ENCODE results near the gene CCDC57.

CCDC57 gene

DNA sequence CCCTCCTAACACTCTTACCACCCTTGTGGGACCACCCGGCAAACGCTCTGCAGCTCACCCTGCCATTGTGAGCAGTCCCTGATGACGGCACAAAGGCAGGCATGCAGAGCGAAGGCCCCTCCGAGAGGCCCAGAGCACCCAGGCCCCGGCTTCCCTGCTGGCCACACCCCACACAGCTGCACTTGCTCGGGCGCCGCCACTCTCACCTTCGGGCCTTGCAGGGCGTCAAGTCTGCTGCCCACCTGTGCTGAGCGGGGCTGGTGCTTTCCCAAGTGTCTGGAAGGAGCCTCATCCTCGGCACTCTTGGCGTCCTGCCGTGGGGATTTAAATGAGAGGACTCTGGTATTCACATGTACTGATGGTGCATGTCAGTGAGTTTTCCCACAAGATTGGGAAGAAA, 84.4 kb downstream of the CCDC57 start:
- no peak overlapping the region for H3K4me2 ChIP-seq (ENCODE audit: low read length)
- TF ChIP-seq, protein P1, sequence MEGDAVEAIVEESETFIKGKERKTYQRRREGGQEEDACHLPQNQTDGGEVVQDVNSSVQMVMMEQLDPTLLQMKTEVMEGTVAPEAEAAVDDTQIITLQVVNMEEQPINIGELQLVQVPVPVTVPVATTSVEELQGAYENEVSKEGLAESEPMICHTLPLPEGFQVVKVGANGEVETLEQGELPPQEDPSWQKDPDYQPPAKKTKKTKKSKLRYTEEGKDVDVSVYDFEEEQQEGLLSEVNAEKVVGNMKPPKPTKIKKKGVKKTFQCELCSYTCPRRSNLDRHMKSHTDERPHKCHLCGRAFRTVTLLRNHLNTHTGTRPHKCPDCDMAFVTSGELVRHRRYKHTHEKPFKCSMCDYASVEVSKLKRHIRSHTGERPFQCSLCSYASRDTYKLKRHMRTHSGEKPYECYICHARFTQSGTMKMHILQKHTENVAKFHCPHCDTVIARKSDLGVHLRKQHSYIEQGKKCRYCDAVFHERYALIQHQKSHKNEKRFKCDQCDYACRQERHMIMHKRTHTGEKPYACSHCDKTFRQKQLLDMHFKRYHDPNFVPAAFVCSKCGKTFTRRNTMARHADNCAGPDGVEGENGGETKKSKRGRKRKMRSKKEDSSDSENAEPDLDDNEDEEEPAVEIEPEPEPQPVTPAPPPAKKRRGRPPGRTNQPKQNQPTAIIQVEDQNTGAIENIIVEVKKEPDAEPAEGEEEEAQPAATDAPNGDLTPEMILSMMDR (IDR thresholded peaks at IDR 0.05; ENCODE audit: low read depth, low read length, poor library complexity, severe bottlenecking), result no peak
- no peak for TF ChIP-seq EZH2phosphoT487 (IDR thresholded peaks at IDR 0.05; ENCODE audit: borderline replicate concordance, low read length)
- H3K27me3 ChIP-seq (ENCODE audit: control insufficient read depth, low read length), result no peaks in the 10 kb centered on the region
- no peaks in the 10 kb centered on the region for H3K79me2 ChIP-seq (ENCODE audit: control insufficient read depth, low read length)
- H3K36me3 ChIP-seq (ENCODE audit: control insufficient read depth, low read length), result no peaks in the 10 kb centered on the region
- no peak overlapping the region for H3K27ac ChIP-seq (ENCODE audit: low read depth, low read length)
- H3K9me3 ChIP-seq (ENCODE audit: control insufficient read depth, insufficient read depth, low read length), result no peaks in the 10 kb centered on the region
- H3K4me1 ChIP-seq (ENCODE audit: control insufficient read depth, low read length), result no peaks in the 10 kb centered on the region
- H3F3A ChIP-seq (ENCODE audit: control insufficient read depth, insufficient read depth), result no peaks in the 10 kb centered on the region
- no peaks in the 10 kb centered on the region for H4K20me1 ChIP-seq (ENCODE audit: control insufficient read depth, insufficient read depth, low read depth, low read length)
- no peaks in the 10 kb centered on the region for H3K9me2 ChIP-seq (replicated peaks; ENCODE audit: control insufficient read depth, low read length)
- H3K4me3 ChIP-seq (ENCODE audit: low read length), result no peak overlapping the region

DNA sequence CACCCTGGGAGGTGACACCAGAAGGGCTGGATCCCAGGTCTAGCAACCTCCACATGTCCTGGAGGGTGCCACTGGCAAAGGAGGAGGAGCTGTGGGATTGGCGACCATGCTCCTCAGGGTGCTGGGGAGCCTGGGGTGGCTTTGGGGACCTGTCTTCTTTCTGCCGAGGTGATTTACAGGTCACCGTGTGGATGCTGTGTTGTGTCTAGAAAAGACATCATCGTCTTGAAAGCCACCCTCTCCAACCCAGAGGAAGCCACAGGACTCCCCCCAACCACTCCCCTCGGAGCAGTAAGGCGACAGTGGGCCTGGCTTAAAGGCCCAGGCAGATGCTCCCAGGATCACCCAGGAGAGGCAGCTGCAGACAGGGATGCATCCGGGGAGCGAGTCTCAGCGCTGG, 84.9 kb downstream of the CCDC57 start:
- no peaks in the 10 kb centered on the region for H3K36me3 ChIP-seq (ENCODE audit: control insufficient read depth, low read length)
- TF ChIP-seq EZH2phosphoT487 (IDR thresholded peaks at IDR 0.05; ENCODE audit: borderline replicate concordance, low read length), result no peak
- TF ChIP-seq, protein P1 (IDR thresholded peaks at IDR 0.05; ENCODE audit: low read depth, low read length, poor library complexity, severe bottlenecking), result no peak

DNA sequence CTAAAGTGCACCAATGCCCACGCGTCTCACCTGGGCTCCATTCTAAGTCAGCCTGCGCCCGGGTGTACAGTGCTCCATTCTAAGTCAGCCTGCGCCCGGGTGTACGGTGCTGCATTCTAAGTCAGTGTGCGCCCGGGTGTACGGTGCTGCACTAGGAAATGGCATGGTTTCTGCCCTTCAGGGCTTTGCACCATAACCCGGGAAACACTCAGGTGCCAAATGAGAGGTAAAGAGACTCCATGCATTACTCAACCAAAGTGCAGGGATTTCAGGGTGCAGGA, 85.4 kb downstream of the CCDC57 start:
- Histone ChIP-seq H3K4me1 (ENCODE audit: control insufficient read depth, low read length) (no peaks in the 10 kb centered on the region), H3K27ac (ENCODE audit: low read depth, low read length) (no peak overlapping the region), H3K9me3 (ENCODE audit: control insufficient read depth, insufficient read depth, low read length) (no peaks in the 10 kb centered on the region), H3K9me2 (replicated peaks; ENCODE audit: control insufficient read depth, low read length) (no peaks in the 10 kb centered on the region), H3K79me2 (ENCODE audit: control insufficient read depth, low read length) (no peaks in the 10 kb centered on the region), H3K4me3 (ENCODE audit: low read length) (no peak overlapping the region), H3K4me2 (ENCODE audit: low read length) (no peak overlapping the region), H3K36me3 (ENCODE audit: control insufficient read depth, low read length) (no peaks in the 10 kb centered on the region), H3F3A (ENCODE audit: control insufficient read depth, insufficient read depth) (no peaks in the 10 kb centered on the region), H3K27me3 (ENCODE audit: control insufficient read depth, low read length) (no peaks in the 10 kb centered on the region), H4K20me1 (ENCODE audit: control insufficient read depth, insufficient read depth, low read depth, low read length) (no peaks in the 10 kb centered on the region)
- TF ChIP-seq, protein P1 (IDR thresholded peaks at IDR 0.05; ENCODE audit: low read depth, low read length, poor library complexity, severe bottlenecking), result no peak
- TF ChIP-seq EZH2phosphoT487 (IDR thresholded peaks at IDR 0.05; ENCODE audit: borderline replicate concordance, low read length), result no peak

More for the DNA sequence above, 84.9 kb downstream of the CCDC57 start:
- Histone ChIP-seq H4K20me1 (ENCODE audit: control insufficient read depth, insufficient read depth, low read depth, low read length) (no peaks in the 10 kb centered on the region), H3K4me1 (ENCODE audit: control insufficient read depth, low read length) (no peaks in the 10 kb centered on the region), H3K27ac (ENCODE audit: low read depth, low read length) (no peak overlapping the region), H3K79me2 (ENCODE audit: control insufficient read depth, low read length) (no peaks in the 10 kb centered on the region), H3K4me2 (ENCODE audit: low read length) (no peak overlapping the region), H3K9me2 (replicated peaks; ENCODE audit: control insufficient read depth, low read length) (no peaks in the 10 kb centered on the region), H3F3A (ENCODE audit: control insufficient read depth, insufficient read depth) (no peaks in the 10 kb centered on the region), H3K4me3 (ENCODE audit: low read length) (no peak overlapping the region), H3K27me3 (ENCODE audit: control insufficient read depth, low read length) (no peaks in the 10 kb centered on the region), H3K9me3 (ENCODE audit: control insufficient read depth, insufficient read depth, low read length) (no peaks in the 10 kb centered on the region)
